Gastrocnemius medialis (tissue), 4 donors: ENCODE measurements around the gene CHST10. TPM values are rescaled to one million over a fixed set of nuclear protein-coding genes. Genes with fewer than 3 reads are reported as not detected.
"Not testable (repeated sequence)": the region's sequence is repeated elsewhere in the genome, so short reads cannot be mapped to it uniquely, and the experiment has no call there.

Experiments used
- ATAC-seq, 2 donors: fragments of 150-250 bp; one replicate each; pipeline ENCODE4 v1.9.1; 2016
- DNase-seq, 2 donors: peaks; one replicate each; pipeline ENCODE4 v3.0.0-alpha.2; 2019
- H3K27ac ChIP-seq, 4 donors: fragments of 200-600 bp; sonication (generic); 1 replicate in 1 of 4; 2 replicates in 3 of 4; pipeline ENCODE4 v1.5.1; 2016 to 2018; ENCODE audit warnings: mild to moderate bottlenecking in 2 of 4, moderate library complexity in 1 of 4
- H3K27me3 ChIP-seq, 3 donors: fragments of 200-600 bp; sonication (generic) in 2 of 3; 1 replicate in 1 of 3; 2 replicates in 2 of 3; pipeline versions ENCODE4 v1.5.1 to v1.6.0; 2016 to 2019; ENCODE audit warnings: mild to moderate bottlenecking in 1 of 3, moderate library complexity in 1 of 3
- H3K36me3 ChIP-seq, 2 donors: fragments of 200-600 bp; sonication (generic) in 1 of 2; one replicate each; pipeline ENCODE4 v1.5.1; 2017 to 2018
- H3K4me1 ChIP-seq, 2 donors: fragments of 200-600 bp; sonication (generic) in 1 of 2; one replicate each; pipeline ENCODE4 v1.5.1; 2016 to 2017; ENCODE audit warnings: mild to moderate bottlenecking in 2 of 2
- H3K4me3 ChIP-seq, 4 donors: fragments of 200-600 bp; sonication (generic) in 3 of 4; 1 replicate in 1 of 4; 2 replicates in 3 of 4; pipeline ENCODE4 v1.5.1; 2016 to 2019; ENCODE audit warnings: mild to moderate bottlenecking in 2 of 4
- H3K9me3 ChIP-seq, 3 donors: fragments of 200-600 bp; sonication (generic) in 2 of 3; 1 replicate in 1 of 3; 2 replicates in 2 of 3; pipeline ENCODE4 v1.5.1; 2016 to 2019
- POLR2A ChIP-seq, 2 donors: fragments of 450-650 bp; IDR thresholded peaks; one replicate each; pipeline ENCODE4 v1.6.1; 2017; ENCODE audit warnings: antibody characterized with exemption in 2 of 2, mild to moderate bottlenecking in 2 of 2, moderate library complexity in 2 of 2
- in situ Hi-C, 4 donors: fragments of 200-750 bp; cut with MboI; loops; one replicate each; pipeline versions ENCODE4 v1.15.0 to v1.8.0; 2017; ENCODE audit warnings: low sequenced_read_pairs in 4 of 4
- intact Hi-C: fragments of 100-400 bp; cut with DNase I; formaldehyde crosslinking; loops from one replicate; pipeline ENCODE4 v1.15.1; 2023; ENCODE audit warnings: low total_unique reads
- total RNA-seq, 4 donors: library from RNA; depleted of rRNA; stranded (reverse); fragments of >200 nt; gene quantifications; one replicate each; pipeline versions ENCODE4 v1.1.0 to v1.2.3, GENCODE V29; 2016
- TF ChIP-seq, protein P1 (sequence below), 5 experiments: fragments of 450-650 bp in 3 of 5; fragments of 200-600 bp in 2 of 5; sonication (generic) in 2 of 5; IDR thresholded peaks in 4 of 5; conservative IDR thresholded peaks in 1 of 5; 1 replicate in 4 of 5; 2 replicates in 1 of 5; pipeline ENCODE4 v1.5.1; 2016 to 2019; ENCODE audit warnings: antibody characterized with exemption in 5 of 5, mild to moderate bottlenecking in 3 of 5, moderate library complexity in 3 of 5

CHST10 gene, protein sequence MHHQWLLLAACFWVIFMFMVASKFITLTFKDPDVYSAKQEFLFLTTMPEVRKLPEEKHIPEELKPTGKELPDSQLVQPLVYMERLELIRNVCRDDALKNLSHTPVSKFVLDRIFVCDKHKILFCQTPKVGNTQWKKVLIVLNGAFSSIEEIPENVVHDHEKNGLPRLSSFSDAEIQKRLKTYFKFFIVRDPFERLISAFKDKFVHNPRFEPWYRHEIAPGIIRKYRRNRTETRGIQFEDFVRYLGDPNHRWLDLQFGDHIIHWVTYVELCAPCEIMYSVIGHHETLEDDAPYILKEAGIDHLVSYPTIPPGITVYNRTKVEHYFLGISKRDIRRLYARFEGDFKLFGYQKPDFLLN
- 1 to 10 TPM; 3.3 to 7.4 (median 5.5) TPM for total RNA-seq

DNA sequence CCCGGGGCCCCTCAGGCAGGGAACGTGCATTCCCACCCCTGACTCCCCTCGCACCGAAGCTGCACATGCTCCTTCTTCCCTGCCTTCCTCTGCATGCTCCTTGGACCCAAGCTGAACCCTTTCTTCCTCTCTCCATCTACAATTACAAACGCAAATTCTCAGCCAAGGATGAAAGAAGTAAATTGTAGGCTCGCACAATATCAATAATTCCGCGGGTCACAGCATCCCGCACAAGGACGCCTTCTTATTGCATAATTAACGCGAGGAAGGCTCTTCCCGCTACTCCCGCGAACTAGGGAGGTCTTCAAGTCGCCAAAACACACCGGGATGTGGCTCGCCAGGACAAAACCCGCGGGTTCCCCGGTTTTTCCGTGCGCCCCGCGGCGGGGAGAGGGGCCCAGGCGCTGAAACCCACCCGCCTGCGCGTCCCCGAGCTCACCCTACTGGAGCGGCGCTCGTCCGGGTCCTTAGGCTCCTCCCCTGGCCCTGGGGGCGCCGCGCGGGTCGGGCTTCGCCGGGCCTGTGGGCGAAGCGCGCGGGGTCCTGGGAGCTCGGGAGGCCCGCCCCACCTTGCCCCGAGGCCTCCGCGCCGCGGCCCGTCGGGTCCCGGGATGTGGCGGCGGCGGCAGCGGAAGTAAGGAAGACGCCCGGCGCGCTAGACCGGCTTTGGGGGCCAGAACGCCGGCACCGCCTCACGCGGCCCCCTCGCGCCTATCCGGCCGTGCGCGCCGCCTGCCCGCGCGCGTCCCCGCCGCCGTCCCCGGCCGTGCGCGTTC, at the start of gene CHST10:
CHST10 (minus strand) TSS at position 734 of the 776 bp plus-strand sequence. CDS start 10,993 bp downstream, outside the sequence.
- intact Hi-C loops = no loop called here
- Histone ChIP-seq H3K4me3 (peak within 1 kb of the TSS; percentile 66 to 83 (median 79)), H3K4me1 (peaks cover 8 to 11% of the 10 kb centered on the region in 2 donors), H3K27ac (peak within 1 kb of the TSS; percentile 63 to 83 (median 76)), H3K9me3 (no peaks in the 10 kb centered on the region), H3K36me3 (no peaks in the 10 kb centered on the region), H3K27me3 (no peaks in the 10 kb centered on the region)
- ATAC-seq (peak; percentile 86 to 91), DNase-seq (peak; percentile 18 to 23)
- in situ Hi-C loops = no loop called here
- TF ChIP-seq, protein P1, sequence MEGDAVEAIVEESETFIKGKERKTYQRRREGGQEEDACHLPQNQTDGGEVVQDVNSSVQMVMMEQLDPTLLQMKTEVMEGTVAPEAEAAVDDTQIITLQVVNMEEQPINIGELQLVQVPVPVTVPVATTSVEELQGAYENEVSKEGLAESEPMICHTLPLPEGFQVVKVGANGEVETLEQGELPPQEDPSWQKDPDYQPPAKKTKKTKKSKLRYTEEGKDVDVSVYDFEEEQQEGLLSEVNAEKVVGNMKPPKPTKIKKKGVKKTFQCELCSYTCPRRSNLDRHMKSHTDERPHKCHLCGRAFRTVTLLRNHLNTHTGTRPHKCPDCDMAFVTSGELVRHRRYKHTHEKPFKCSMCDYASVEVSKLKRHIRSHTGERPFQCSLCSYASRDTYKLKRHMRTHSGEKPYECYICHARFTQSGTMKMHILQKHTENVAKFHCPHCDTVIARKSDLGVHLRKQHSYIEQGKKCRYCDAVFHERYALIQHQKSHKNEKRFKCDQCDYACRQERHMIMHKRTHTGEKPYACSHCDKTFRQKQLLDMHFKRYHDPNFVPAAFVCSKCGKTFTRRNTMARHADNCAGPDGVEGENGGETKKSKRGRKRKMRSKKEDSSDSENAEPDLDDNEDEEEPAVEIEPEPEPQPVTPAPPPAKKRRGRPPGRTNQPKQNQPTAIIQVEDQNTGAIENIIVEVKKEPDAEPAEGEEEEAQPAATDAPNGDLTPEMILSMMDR (IDR thresholded peaks at IDR 0.05 in 4 of 5, conservative IDR thresholded peaks at IDR 0.05 in 1 of 5) = no peak
- TF ChIP-seq POLR2A (IDR thresholded peaks at IDR 0.05) = no peak

DNA sequence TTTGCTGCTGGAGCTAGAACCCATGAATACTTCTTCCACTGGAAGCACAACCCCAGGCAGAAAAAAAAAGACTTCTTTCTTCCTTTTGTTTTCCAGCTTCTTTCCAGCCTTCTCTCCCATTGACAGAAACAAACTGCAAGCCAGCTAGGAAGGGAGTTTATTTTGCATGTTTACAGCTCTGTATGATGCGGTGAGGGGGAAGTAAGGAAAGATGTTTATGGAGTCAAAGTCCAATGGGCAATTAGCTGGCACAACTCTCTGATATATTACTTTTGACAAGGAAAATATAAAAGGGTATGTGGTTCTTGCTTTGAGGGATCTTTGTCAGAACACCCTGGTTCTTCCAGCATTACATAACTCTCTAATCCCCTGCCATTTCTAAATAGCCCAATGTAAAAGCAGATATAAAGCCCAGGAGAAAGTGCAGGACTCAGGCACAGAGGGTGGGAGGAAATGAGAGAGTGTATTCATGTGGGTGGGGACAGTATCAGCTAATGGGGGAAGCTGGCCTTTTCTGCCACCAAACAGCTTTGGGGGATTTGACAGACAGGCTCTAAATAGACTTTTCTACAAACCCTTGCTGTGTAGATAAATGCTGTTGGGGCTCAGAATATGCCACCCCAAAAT, 43.5 kb upstream of the CHST10 start:
- DNase-seq (no peak), ATAC-seq (no peak)
- no peaks in the 10 kb centered on the region for H3K27me3 ChIP-seq
- no peak overlapping the region for H3K27ac ChIP-seq
- H3K4me3 ChIP-seq = no peak overlapping the region
- no peaks in the 10 kb centered on the region for H3K9me3 ChIP-seq
- H3K4me1 ChIP-seq = no peaks in the 10 kb centered on the region
- in situ Hi-C loops = no loop called here
- intact Hi-C loops = no loop called here
- TF ChIP-seq POLR2A (IDR thresholded peaks at IDR 0.05) = no peak
- TF ChIP-seq, protein P1 (IDR thresholded peaks at IDR 0.05 in 4 of 5, conservative IDR thresholded peaks at IDR 0.05 in 1 of 5) = no peak
- no peaks in the 10 kb centered on the region for H3K36me3 ChIP-seq

DNA sequence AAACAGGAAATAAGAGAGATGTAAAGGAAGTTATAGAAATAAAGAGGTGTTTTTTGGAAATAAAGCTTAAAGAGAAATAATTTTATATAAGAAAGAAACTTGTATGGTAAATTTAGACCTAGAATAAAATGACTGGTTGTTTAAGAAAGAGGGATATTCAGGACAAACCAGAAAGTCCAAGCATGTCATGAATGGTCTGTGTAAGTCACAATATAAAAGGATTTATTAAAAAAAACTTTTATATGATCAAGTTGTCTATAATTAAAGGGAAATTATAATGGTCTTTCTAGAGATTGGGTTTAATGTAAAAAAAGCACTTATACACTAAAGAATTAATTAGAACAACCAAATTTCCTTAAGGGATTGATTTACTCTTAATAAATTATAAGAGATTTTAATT, 38.9 kb upstream of the CHST10 start:
- H3K27me3 ChIP-seq, ATAC-seq, H3K36me3 ChIP-seq, DNase-seq, intact Hi-C loops, in situ Hi-C loops, H3K4me1 ChIP-seq, H3K27ac ChIP-seq, H3K9me3 ChIP-seq, H3K4me3 ChIP-seq: not testable (repeated sequence)

DNA sequence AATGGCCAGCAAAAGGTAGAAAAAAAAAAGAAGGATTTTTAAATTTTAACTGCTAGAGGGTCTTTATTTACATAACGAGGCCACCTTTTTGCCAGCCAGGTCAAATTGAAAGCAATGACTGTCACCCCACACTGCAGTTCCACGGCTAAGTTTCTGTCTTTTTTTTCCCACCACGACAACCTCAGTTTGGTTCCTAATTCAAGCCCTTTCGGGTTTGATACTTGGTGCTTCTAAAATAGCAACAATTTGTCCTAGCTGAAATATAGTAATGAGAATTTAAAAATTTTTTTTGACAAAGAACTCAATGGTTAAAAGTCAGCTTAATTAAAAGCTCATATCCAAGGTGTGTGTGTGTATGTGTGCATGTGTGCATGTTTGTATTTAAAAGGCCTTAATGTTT, 36.4 kb upstream of the CHST10 start:
- intact Hi-C loops (no loop called here), in situ Hi-C loops (no loop called here)
- H3K4me3 ChIP-seq = no peak overlapping the region
- no peak for DNase-seq
- no peaks in the 10 kb centered on the region for H3K4me1 ChIP-seq
- TF ChIP-seq, protein P1 (IDR thresholded peaks at IDR 0.05 in 4 of 5, conservative IDR thresholded peaks at IDR 0.05 in 1 of 5) = no peak
- TF ChIP-seq POLR2A (IDR thresholded peaks at IDR 0.05) = no peak
- ATAC-seq = no peak
- H3K27ac ChIP-seq = no peak overlapping the region
- no peaks in the 10 kb centered on the region for H3K9me3 ChIP-seq
- H3K36me3 ChIP-seq = no peaks in the 10 kb centered on the region
- no peaks in the 10 kb centered on the region for H3K27me3 ChIP-seq

DNA sequence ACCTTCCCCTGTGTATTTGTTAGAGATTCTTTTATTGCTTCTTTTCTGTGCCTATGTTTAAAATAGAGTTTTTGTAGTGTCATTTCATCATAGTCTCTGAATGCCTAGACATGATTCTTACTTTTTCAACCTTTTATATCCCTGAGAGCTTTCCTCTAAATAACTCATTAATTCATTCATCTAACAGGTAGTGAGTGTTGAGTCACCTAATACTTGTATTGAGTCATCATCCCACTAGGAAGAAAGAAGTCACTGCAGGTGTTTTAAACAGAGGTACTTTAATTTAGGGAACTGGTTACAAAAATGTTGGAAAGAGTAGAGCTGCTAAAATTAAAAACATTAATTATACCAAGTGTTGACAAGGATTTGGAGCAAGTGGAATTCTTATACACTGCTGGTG, 34.3 kb upstream of the CHST10 start:
- Histone ChIP-seq H3K9me3 (no peaks in the 10 kb centered on the region), H3K36me3 (no peaks in the 10 kb centered on the region), H3K27ac (no peak overlapping the region), H3K4me1 (no peaks in the 10 kb centered on the region), H3K27me3 (no peaks in the 10 kb centered on the region), H3K4me3 (no peak overlapping the region)
- no peak for TF ChIP-seq POLR2A (IDR thresholded peaks at IDR 0.05)
- TF ChIP-seq, protein P1 (IDR thresholded peaks at IDR 0.05 in 4 of 5, conservative IDR thresholded peaks at IDR 0.05 in 1 of 5) = no peak
- in situ Hi-C loops = no loop called here
- intact Hi-C loops = no loop called here
- DNase-seq (no peak), ATAC-seq (no peak)
